CD14-positive monocyte (primary cell): Measurements from ENCODE around the gene STRIP2. TPM values are rescaled to one million over a fixed set of nuclear protein-coding genes. Genes with fewer than 3 reads are reported as not detected.

Source experiments
- DNase-seq, 3 donors: peaks; one replicate each; pipeline ENCODE4 v3.0.0-alpha.2; 2011 to 2022
- H2AFZ ChIP-seq: 2 replicates; pipeline ENCODE4 v1.6.0; 2012; ENCODE audit warnings: mild to moderate bottlenecking, low read depth, low read length, inconsistent platforms; ENCODE audit not compliant: insufficient read depth, poor library complexity, severe bottlenecking
- H3K27ac ChIP-seq, 2 donors: 1 replicate in 1 of 2; 2 replicates in 1 of 2; pipeline ENCODE4 v1.5.1; 2012 to 2013; ENCODE audit warnings: low read length in 2 of 2, control low read depth in 1 of 2, inconsistent platforms in 1 of 2, low read depth in 1 of 2, mild to moderate bottlenecking in 1 of 2
- H3K27me3 ChIP-seq, 2 donors: one replicate each; pipeline versions ENCODE4 v1.6.0 to v1.6.1; 2011 to 2013; ENCODE audit warnings: low read length in 2 of 2; ENCODE audit not compliant: control insufficient read depth in 2 of 2, insufficient read depth in 2 of 2
- H3K36me3 ChIP-seq, 2 donors: replicated peaks in 1 of 2; 1 replicate in 1 of 2; 2 replicates in 1 of 2; pipeline versions ENCODE4 v1.5.1 to v1.6.1; 2012 to 2013; ENCODE audit warnings: low read length in 2 of 2, control low read depth in 1 of 2, inconsistent platforms in 1 of 2, mild to moderate bottlenecking in 1 of 2; ENCODE audit not compliant: insufficient read depth in 2 of 2, control insufficient read depth in 1 of 2
- H3K4me1 ChIP-seq, 2 donors: 1 replicate in 1 of 2; 2 replicates in 1 of 2; pipeline versions ENCODE4 v1.5.1 to v1.6.1; 2012 to 2013; ENCODE audit warnings: low read length in 2 of 2, control low read depth in 1 of 2, inconsistent platforms in 1 of 2, mild to moderate bottlenecking in 1 of 2, moderate library complexity in 1 of 2; ENCODE audit not compliant: insufficient read depth in 2 of 2, control insufficient read depth in 1 of 2
- H3K4me2 ChIP-seq: replicated peaks from 2 replicates; pipeline ENCODE3; 2012; ENCODE audit warnings: low read length, moderate library complexity, mild to moderate bottlenecking; ENCODE audit not compliant: poor library complexity, severe bottlenecking; ENCODE audit errors: extremely low read depth
- H3K4me3 ChIP-seq, 3 experiments: fragments of 200-600 bp in 1 of 3; sonication (generic) in 1 of 3; replicated peaks in 1 of 3; 1 replicate in 2 of 3; 2 replicates in 1 of 3; pipeline ENCODE4 v1.5.1; 2011 to 2013; ENCODE audit warnings: low read length in 3 of 3, mild to moderate bottlenecking in 3 of 3, control low read depth in 2 of 3, low read depth in 2 of 3, inconsistent platforms in 1 of 3, moderate library complexity in 1 of 3
- H3K79me2 ChIP-seq: 2 replicates; pipeline ENCODE4 v1.6.0; 2012; ENCODE audit warnings: mild to moderate bottlenecking, control low read depth, inconsistent platforms, low read length, moderate library complexity; ENCODE audit not compliant: insufficient read depth
- H3K9ac ChIP-seq: 2 replicates; pipeline ENCODE4 v1.6.0; 2017; ENCODE audit warnings: low read length, mild to moderate bottlenecking; ENCODE audit not compliant: insufficient read depth, poor library complexity, severe bottlenecking
- H3K9me3 ChIP-seq, 2 donors: replicated peaks in 1 of 2; 1 replicate in 1 of 2; 2 replicates in 1 of 2; pipeline versions ENCODE4 v1.5.1 to v1.6.1; 2012 to 2013; ENCODE audit warnings: low read length in 2 of 2, control low read depth in 1 of 2; ENCODE audit not compliant: control insufficient read depth in 1 of 2, insufficient read depth in 1 of 2
- H4K20me1 ChIP-seq: 2 replicates; pipeline ENCODE4 v1.6.0; 2012; ENCODE audit warnings: mild to moderate bottlenecking, low read length, control low read depth, moderate library complexity; ENCODE audit not compliant: insufficient read depth
- H3K27ac Mint-ChIP-seq, 7 donors: one replicate each; pipeline ENCODE4 v1.8.0; 2020; ENCODE audit warnings: mild to moderate bottlenecking in 7 of 7, mixed read lengths in 7 of 7, moderate library complexity in 6 of 7, inconsistent platforms in 2 of 7
- H3K27me3 Mint-ChIP-seq, 3 donors: one replicate each; pipeline ENCODE4 v1.8.0; 2021 to 2022; ENCODE audit warnings: low read depth in 3 of 3, mild to moderate bottlenecking in 3 of 3, mixed read lengths in 3 of 3, moderate library complexity in 3 of 3, inconsistent platforms in 1 of 3
- H3K36me3 Mint-ChIP-seq, 2 donors: one replicate each; pipeline ENCODE4 v1.8.0; 2020; ENCODE audit warnings: mixed read lengths in 2 of 2, inconsistent platforms in 1 of 2, mild to moderate bottlenecking in 1 of 2
- H3K4me1 Mint-ChIP-seq: one replicate; pipeline ENCODE4 v1.8.0; 2020; ENCODE audit warnings: mild to moderate bottlenecking, mixed read lengths
- H3K4me3 Mint-ChIP-seq, 2 donors: one replicate each; pipeline ENCODE4 v1.8.0; 2020; ENCODE audit warnings: mild to moderate bottlenecking in 2 of 2, mixed read lengths in 2 of 2, moderate library complexity in 1 of 2
- H3K9me3 Mint-ChIP-seq, 7 donors: one replicate each; pipeline ENCODE4 v1.8.0; 2020 to 2022; ENCODE audit warnings: mixed read lengths in 7 of 7, mild to moderate bottlenecking in 6 of 7, moderate library complexity in 6 of 7, inconsistent platforms in 2 of 7
- WGBS: methylation state at CpG from one replicate; pipeline ENCODE4 v1.1.5; 2013; ENCODE audit warnings: missing lambda C conversion rate; ENCODE audit not compliant: insufficient coverage; 5-methylcytosine and 5-hydroxymethylcytosine counted together
- intact Hi-C, 2 donors: fragments of 100-400 bp; cut with micrococcal nuclease; formaldehyde crosslinking; loops; one replicate each; pipeline versions ENCODE4 v1.15.0 to v1.15.1; 2023
- polyA plus RNA-seq, 3 donors: library from polyadenylated mRNA; depleted of rRNA in 1 of 3; unstranded in 2 of 3; stranded (reverse) in 1 of 3; fragments of 300-500 nt in 2 of 3; fragments of >200 nt in 1 of 3; fragmentation: Illumina TruSeq in 2 of 3; gene quantifications; 1 replicate in 2 of 3; 2 replicates in 1 of 3; pipeline ENCODE4 v1.2.3, GENCODE V29; 2012 to 2021
- TF ChIP-seq, protein P1 (sequence below): fragments of 200-600 bp; IDR thresholded peaks from one replicate; pipeline ENCODE4 v1.8.0; 2022; ENCODE audit warnings: antibody characterized with exemption, mild to moderate bottlenecking

STRIP2 gene
- polyA plus RNA-seq, 3 donors, result 0.11 to 0.12 TPM; not detected in 1

DNA sequence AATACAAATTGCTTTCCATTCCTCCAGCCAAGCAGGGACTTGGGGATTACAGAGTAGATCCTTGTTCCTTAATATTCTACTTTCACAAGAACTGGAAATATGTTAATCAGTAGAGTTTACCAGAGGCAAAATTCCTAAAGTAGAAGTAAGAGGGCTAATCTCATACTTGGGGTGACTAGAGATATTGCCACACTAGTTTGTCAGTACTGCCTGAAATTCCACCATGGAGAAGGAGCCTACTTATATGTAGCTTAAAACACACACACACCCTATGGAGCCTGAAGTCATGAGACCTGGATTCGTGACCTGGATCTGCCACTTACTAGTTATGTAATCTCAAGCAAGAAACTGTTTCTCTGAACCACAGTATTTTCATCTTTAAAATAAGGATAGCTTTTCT lies 33.9 kb downstream of the STRIP2 start:
- H3K9me3 ChIP-seq, result no peaks in the 10 kb centered on the region
- Mint-ChIP-seq H3K9me3 (no peaks in the 10 kb centered on the region), H3K4me3 (no peak overlapping the region), H3K27me3 (peaks cover 12 to 14% (median 13%) of the 10 kb centered on the region in 3 donors), H3K27ac (no peak overlapping the region), H3K4me1 (peaks cover 2% of the 10 kb centered on the region), H3K36me3 (peaks cover 0 to 8% of the 10 kb centered on the region in 2 donors)
- no peak overlapping the region for H3K9ac ChIP-seq
- H2AFZ ChIP-seq, result no peak overlapping the region
- no peak for DNase-seq
- no peaks in the 10 kb centered on the region for H3K36me3 ChIP-seq
- no peak overlapping the region for H3K27ac ChIP-seq
- intact Hi-C loops, result no loop called here
- H4K20me1 ChIP-seq, result no peaks in the 10 kb centered on the region
- H3K4me2 ChIP-seq, result no peak overlapping the region
- TF ChIP-seq, protein P1, sequence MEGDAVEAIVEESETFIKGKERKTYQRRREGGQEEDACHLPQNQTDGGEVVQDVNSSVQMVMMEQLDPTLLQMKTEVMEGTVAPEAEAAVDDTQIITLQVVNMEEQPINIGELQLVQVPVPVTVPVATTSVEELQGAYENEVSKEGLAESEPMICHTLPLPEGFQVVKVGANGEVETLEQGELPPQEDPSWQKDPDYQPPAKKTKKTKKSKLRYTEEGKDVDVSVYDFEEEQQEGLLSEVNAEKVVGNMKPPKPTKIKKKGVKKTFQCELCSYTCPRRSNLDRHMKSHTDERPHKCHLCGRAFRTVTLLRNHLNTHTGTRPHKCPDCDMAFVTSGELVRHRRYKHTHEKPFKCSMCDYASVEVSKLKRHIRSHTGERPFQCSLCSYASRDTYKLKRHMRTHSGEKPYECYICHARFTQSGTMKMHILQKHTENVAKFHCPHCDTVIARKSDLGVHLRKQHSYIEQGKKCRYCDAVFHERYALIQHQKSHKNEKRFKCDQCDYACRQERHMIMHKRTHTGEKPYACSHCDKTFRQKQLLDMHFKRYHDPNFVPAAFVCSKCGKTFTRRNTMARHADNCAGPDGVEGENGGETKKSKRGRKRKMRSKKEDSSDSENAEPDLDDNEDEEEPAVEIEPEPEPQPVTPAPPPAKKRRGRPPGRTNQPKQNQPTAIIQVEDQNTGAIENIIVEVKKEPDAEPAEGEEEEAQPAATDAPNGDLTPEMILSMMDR, result no peak
- no peaks in the 10 kb centered on the region for H3K79me2 ChIP-seq
- WGBS, result no CpG with 5 or more reads among the region's 1 CpG
- H3K27me3 ChIP-seq, result peaks cover 2 to 12% of the 10 kb centered on the region in 2 donors
- peaks cover 9 to 10% of the 10 kb centered on the region in 2 donors for H3K4me1 ChIP-seq
- no peak overlapping the region for H3K4me3 ChIP-seq

DNA sequence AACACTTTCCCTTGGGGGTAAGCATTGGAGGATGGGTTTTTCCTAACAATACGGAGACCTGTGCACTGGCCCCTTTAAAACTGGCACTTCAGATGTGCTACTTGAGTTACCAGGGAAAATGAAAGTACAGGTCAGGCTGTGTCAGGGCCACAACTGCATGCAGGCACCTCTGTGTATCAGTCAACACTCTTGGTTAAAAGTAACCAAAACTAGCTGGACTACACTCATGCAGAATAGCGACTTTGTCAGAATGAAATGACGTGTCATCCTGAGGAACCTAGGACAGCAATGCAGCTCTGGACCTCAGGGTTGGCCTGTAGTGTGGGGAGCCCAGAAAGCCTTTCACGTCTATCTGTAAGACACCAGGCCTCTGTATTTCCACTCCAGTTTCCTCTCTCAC lies 34.3 kb downstream of the STRIP2 start:
- TF ChIP-seq, protein P1, result no peak
- 60% methylated on average over 1 of the region's 4 CpGs for WGBS

More for the DNA sequence above, 34.3 kb downstream of the STRIP2 start:
- peaks cover 2 to 12% of the 10 kb centered on the region in 2 donors for H3K27me3 ChIP-seq
- peaks cover 5 to 6% of the 10 kb centered on the region in 2 donors for H3K4me1 ChIP-seq
- no peak for DNase-seq
- no peaks in the 10 kb centered on the region for H3K9me3 ChIP-seq
- H4K20me1 ChIP-seq, result no peaks in the 10 kb centered on the region
- Mint-ChIP-seq H3K9me3 (no peaks in the 10 kb centered on the region), H3K27ac (no peak overlapping the region), H3K27me3 (peaks cover 8 to 14% (median 11%) of the 10 kb centered on the region in 3 donors), H3K4me3 (no peak overlapping the region), H3K36me3 (peaks cover 0 to 8% of the 10 kb centered on the region in 2 donors), H3K4me1 (peaks cover 2% of the 10 kb centered on the region)
- intact Hi-C loops, result no loop called here
- no peaks in the 10 kb centered on the region for H3K79me2 ChIP-seq
- H2AFZ ChIP-seq, result no peak overlapping the region
- no peaks in the 10 kb centered on the region for H3K36me3 ChIP-seq
- no peak overlapping the region for H3K27ac ChIP-seq
- H3K4me2 ChIP-seq, result no peak overlapping the region
- H3K9ac ChIP-seq, result no peak overlapping the region
- H3K4me3 ChIP-seq, result no peak overlapping the region
